Peyer's patch (tissue), 4 donors: Measurements from ENCODE around the gene USP3.

ENCODE experiments used
- POLR2A ChIP-seq, 2 donors: fragments of 450-650 bp; IDR thresholded peaks; one replicate each; pipeline ENCODE4 v1.5.1; 2017; ENCODE audit warnings: antibody characterized with exemption in 2 of 2, mild to moderate bottlenecking in 2 of 2, moderate library complexity in 2 of 2
- TF ChIP-seq, protein P1 (sequence below), 6 experiments: fragments of 450-650 bp in 4 of 6; fragments of 200-600 bp in 2 of 6; sonication (generic) in 1 of 6; IDR thresholded peaks; one replicate each; pipeline ENCODE4 v1.5.1; 2017 to 2019; ENCODE audit warnings: antibody characterized with exemption in 6 of 6, mild to moderate bottlenecking in 3 of 6, moderate library complexity in 1 of 6

DNA sequence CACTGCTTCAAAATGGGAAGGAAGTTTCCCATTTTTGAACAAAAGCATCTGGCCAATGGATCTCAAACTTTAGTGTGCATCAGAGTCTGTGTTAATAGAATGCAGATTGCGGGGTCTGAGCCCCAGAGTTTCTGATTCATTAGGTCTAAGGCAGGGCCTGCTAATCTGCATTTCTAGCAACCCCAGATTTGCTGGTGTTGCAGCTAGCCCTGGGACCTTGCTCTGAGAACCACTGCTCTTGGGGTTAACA is 30.7 kb upstream of the USP3 start:
- TF ChIP-seq, protein P1, sequence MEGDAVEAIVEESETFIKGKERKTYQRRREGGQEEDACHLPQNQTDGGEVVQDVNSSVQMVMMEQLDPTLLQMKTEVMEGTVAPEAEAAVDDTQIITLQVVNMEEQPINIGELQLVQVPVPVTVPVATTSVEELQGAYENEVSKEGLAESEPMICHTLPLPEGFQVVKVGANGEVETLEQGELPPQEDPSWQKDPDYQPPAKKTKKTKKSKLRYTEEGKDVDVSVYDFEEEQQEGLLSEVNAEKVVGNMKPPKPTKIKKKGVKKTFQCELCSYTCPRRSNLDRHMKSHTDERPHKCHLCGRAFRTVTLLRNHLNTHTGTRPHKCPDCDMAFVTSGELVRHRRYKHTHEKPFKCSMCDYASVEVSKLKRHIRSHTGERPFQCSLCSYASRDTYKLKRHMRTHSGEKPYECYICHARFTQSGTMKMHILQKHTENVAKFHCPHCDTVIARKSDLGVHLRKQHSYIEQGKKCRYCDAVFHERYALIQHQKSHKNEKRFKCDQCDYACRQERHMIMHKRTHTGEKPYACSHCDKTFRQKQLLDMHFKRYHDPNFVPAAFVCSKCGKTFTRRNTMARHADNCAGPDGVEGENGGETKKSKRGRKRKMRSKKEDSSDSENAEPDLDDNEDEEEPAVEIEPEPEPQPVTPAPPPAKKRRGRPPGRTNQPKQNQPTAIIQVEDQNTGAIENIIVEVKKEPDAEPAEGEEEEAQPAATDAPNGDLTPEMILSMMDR (IDR thresholded peaks at IDR 0.05) = no peak
- TF ChIP-seq POLR2A (IDR thresholded peaks at IDR 0.05) = no peak
